ENCODE measurements around the gene SST.
A peak's percentile ranks its signal among the peaks of the same experiment; 100 is the strongest.
"Not testable (repeated sequence)": the region's sequence is repeated elsewhere in the genome, so short reads cannot be mapped to it uniquely, and the experiment has no call there.

Gene SST

DNA sequence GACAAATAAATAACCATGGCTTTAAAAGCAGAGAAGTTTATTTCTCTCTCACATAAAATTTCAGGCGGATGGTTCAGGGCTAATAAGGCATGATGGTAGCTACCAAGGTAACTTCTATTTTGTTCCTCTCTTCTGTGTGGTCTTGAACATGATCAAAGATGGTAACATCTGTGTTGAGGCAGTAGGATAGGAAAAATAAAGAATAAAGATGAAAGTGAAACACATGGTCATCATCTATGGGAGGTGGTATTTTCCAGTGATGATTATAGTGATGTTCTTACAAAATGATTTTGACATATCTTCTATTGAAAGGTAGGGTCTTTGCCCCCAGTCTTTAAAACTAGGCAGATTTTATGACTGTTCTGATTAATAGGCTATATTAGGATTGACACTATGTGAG is 14.2 kb upstream of the SST start:
- no peak for DNase-seq (ENCODE audit: low read depth)

- not testable (repeated sequence) for DNase-seq (ENCODE audit: low read depth)
Observed at GRCh38 chr3:187681756-187682155, 11.6 kb upstream of the SST start.

- peak; percentile 55 for DNase-seq (ENCODE audit: low read depth)
Observed at GRCh38 chr3:187679638-187680396, 9.6 kb upstream of the SST start.

- peak; percentile 50 for DNase-seq (ENCODE audit: low read depth)
Observed at GRCh38 chr3:187678726-187679268, 8.6 kb upstream of the SST start.

GRCh38 chr3:187677604-187678003 is 7.4 kb upstream of the SST start:
- DNase-seq (ENCODE audit: low read depth): no peak

GRCh38 chr3:187673012-187673411 is 2.8 kb upstream of the SST start:
- DNase-seq (ENCODE audit: low read depth): no peak

- no peak for DNase-seq (ENCODE audit: low read depth)
Observed at GRCh38 chr3:187667526-187667925, 2.7 kb downstream of the SST start.

- DNase-seq (ENCODE audit: low read depth): no peak
Observed at GRCh38 chr3:187665764-187666402, 4.3 kb downstream of the SST start.

- DNase-seq (ENCODE audit: low read depth): no peak
Observed at GRCh38 chr3:187665010-187665409, 5.2 kb downstream of the SST start.

DNA sequence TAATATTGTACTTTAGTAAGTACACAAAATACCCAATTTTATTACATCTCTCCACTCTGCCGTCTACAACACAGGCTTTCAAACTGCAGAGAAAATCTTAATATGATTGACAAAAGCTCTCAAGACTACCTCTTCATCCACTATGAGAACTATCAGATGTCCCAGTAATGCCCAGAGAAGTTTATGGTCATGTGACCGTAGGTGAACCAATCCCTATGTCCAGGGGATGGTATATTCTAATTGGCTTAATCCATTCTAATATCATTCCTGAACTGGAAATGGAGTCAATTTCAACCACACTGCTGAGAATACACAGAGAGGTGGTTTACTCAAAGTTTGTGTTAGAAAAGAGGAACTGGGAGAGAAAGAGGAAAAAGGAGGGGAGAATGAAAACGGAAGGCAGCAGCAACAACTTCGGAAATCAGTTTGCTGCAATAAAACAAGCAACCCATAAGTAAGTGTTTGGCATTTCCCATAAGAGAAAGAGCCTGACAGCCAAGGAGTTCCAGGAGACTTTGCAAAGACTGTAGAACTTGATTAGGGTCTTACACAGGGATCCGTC is 7.3 kb downstream of the SST start:
- no peak for DNase-seq (ENCODE audit: low read depth)

DNA sequence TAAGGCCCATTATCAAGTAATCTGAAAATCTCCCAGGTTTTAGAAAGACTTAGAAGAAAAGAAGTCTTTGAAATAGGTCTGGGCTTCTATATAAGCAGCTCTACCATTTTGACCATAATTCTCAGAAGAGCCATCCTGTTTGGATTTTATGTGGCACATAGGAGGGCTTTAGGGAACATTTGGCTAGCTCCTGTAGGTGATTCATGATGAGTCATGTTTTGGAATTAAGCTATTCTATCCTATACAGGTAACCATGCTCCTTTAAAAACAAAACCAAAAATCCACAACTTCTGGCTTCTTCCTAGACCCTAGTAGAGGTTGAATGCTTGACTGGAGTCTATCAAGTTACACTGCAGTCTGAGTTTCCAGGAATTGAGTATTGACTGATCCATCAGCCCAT is 8.9 kb downstream of the SST start:
- DNase-seq (ENCODE audit: low read depth): no peak

DNA sequence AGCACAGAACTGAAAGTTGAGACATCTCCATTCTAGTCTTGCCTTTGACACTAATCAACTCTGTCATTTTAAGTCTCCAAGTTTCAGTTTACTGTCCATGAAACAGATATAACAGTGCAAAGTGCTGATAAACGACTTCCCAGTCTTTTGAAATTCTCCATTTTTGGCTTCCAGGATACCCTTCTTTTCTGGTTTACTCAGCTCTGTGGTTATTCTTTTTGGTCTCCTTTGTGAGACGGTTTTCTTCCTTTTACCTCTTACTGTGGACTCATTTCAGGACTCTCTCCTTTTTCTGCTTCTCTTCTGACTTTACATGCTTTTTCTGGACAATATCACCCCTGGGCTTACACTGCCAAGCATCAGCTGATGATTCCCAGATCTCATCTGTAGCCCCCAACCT is 18.9 kb downstream of the SST start:
- no peak for DNase-seq (ENCODE audit: low read depth)

DNA sequence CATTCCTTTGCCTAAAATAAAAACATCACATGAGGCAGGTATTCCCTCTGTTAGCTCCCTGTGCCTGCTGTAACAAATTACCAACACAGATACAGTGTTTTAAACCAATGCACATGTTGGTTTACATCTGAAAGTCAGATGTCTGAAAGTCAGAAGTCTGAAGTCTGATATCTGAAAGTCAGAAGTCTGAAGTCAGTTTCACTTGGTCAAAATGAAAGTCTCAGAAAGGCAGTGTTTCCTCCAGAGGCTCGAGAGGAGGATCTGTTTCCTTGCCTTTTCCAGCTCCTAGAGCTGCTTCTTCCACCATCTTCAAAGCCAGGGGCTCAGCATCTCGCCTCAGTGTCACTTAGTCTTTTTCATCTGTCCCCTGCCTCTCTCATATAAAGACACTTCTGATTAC is 22.0 kb downstream of the SST start:
- DNase-seq (ENCODE audit: low read depth): no peak

DNA sequence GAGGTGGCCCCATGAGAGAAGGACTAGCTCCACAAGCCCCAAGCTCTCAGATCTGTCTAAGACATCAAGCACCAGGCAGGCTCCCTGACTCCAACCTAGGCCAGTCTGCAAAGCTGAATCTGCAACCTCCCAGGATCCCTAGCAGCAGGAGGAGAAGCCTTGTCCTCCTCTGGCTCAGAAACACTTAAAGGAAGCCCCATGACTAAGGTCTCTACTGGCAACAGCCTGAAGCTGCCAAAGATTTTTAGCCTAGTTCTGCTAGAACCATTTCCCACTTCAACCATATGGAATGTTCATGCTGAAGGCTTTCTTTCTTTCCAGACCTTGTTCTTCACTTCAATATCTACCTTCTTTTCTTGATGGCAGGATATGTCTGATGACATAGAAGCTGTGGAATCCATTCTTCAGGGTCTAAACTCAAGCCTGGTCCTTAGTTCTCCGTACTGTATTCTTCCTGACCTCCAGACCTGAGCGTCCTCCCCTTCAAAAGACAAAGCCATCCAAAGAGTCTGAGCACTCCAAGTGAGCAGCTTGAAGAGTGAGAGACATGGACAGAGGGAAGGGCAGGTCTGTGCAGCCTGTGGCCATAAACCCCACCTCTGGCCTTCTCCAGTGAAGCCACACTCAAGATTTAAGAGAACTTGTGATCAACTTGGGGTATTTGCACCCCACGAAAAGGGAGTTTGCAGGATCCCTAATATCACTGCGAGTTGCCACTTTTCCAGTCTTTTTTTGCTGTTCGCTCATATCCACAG is 23.1 kb downstream of the SST start:
- no peak for DNase-seq (ENCODE audit: low read depth)

GRCh38 chr3:187645379-187645778 is 24.8 kb downstream of the SST start:
- DNase-seq (ENCODE audit: low read depth): not testable (repeated sequence)

GRCh38 chr3:187642861-187643260 is 27.3 kb downstream of the SST start:
- DNase-seq (ENCODE audit: low read depth): no peak

DNA sequence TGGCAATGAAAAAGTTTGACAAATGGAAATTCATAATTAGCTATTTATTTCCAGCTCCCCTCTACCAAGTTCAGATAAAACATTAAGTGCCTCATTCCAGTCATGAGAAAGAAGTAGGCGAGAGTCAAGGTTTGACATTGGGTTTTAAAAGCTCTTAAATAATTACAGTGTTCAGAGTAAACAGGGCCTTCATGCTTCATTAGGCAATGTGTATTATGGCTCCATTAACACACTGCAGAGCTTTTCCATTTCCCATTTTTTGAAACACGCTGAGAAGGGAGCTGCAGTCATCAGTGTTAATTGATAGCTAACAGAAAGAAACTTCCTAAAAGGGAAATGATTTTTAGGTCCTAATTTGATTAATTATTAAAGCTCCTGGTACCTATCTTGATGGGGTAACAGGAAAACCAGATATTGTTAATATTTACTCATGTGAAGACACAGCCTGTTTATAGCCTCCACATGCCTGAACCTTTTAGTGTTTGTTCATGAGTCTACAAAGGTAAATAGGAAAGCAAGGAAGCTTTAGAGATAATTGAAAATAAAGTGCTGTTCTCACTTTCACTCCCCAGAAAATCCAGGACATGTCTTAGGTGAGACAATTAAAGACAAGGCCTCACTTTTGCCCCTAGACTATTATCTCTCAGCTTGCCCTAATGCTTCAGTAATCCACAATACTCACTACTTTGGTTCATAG is 28.7 kb downstream of the SST start:
- no peak for DNase-seq (ENCODE audit: low read depth)

DNA sequence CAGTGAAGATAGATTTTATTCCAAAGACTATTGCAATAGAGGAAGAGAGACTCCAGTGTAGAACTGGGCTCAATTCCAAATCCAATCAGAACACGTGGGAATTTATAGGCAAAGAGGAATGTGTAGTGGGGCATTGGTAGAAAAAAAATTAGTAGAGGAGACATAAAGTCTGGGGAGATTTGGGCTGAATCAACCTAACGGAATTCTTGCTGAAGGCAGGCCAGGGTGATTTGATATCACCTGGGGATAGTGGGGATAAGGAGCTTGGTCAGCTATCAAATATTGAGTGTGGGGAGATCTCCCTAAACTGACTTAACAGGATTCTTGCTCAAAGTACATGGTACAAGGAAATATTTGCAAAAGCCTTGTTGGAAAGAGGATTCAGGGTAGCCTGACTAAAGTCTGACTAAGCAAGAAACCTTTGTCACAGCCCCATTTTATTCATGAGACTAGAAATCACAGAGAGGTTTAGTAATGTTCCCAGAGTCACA is 29.6 kb downstream of the SST start:
- no peak for DNase-seq (ENCODE audit: low read depth)

DNA sequence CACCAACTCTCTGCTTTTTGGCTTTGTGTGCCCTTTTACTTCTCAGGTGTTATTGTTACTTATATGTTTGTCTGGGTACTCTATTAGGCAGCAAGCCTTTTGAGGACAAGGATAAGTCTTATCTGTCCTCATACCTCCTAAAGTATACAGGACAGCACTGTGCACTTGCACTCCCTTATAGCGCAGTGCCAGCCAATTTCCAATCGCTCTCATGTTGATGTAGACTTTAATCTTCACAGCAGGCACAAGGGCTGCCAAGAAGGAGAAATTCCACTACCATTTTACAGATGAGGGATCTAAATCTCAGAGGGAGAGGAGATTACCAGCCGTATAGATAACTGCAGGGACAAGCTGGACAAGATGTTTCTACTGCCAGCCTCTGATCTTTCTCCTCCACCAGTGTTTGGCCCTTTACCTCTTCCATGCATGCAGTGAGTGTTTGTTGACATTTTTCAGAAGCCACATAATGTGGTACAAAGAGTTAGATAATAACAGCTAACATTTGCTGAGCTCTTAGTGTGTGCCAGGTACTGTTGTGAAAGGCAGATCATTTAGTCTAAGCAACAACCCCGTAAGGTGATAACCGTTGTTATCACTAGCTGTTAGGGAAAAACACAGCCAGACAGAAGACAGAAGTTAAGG is 30.1 kb downstream of the SST start:
- DNase-seq (ENCODE audit: low read depth): no peak

- DNase-seq (ENCODE audit: low read depth): no peak
Observed at GRCh38 chr3:187636528-187636927, 33.7 kb downstream of the SST start.

GRCh38 chr3:187630404-187630803 is 39.8 kb downstream of the SST start:
- DNase-seq (ENCODE audit: low read depth): no peak
